ENCODE data around the gene CSK.

GRCh38 chr15:74809956-74810355, 28.1 kb downstream of the CSK start:
- no peak for TF ChIP-seq CTCF (conservative IDR thresholded peaks at IDR 0.05)
- no peak for TF ChIP-seq ZFX (IDR thresholded peaks at IDR 0.05)
